ENCODE data around the gene RGS3. TPM values are rescaled to one million over a fixed set of nuclear protein-coding genes. Genes with fewer than 3 reads are reported as not detected.

RGS3 gene
- total and polyA plus RNA-seq, 2 of the 13 experiments (the other 11 are each of a cell fraction or from before 2014, with no cell fraction given), result 17.1 to 28.8 TPM

DNA sequence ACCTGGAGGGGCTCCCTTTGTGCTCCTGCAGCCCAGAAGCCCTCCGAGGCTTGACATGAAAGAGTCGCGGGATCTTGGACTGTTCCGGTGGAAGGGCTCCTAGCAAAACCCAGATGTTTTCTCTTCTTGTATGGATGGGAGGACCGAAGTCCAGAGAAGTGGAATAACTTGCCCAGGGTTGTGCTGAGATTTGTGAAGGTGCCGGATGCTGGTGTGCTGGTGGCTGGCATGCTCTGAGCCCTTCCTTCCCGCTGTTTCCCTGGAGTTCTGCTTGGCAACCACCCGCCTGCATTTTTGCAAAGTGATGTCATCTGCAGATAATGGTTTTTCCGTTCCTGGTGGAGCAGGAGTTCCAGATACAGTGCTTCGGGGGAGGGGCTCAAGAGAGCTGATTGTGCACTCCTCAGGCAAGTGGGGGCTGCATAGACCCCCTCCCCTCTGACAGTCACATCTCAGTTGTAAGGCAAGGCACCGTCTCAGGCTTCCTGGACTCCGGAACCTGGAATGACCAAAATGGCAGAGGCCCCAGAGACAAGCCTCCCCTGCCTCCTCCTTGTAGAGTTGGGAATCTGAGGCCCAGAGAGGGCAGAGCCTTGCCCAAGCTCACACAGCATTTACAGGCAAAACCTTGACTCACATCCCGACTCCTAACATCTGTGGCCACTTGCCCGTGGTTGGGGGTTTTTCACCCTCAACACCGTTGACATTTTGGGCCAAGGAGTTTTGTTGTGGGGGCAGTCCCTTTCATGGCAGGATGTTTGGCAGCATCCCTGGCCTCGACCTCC, 157.0 kb downstream of the RGS3 start (continued):
- TF ChIP-seq, protein P1, sequence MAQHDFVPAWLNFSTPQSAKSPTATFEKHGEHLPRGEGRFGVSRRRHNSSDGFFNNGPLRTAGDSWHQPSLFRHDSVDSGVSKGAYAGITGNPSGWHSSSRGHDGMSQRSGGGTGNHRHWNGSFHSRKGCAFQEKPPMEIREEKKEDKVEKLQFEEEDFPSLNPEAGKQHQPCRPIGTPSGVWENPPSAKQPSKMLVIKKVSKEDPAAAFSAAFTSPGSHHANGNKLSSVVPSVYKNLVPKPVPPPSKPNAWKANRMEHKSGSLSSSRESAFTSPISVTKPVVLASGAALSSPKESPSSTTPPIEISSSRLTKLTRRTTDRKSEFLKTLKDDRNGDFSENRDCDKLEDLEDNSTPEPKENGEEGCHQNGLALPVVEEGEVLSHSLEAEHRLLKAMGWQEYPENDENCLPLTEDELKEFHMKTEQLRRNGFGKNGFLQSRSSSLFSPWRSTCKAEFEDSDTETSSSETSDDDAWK (CRISPR knock-in tag; IDR thresholded peaks at IDR 0.05), result no peak
- TF ChIP-seq SOX6 (IDR thresholded peaks at IDR 0.05) (no peak), SOX6 (CRISPR knock-in tag; IDR thresholded peaks at IDR 0.05) (peak; percentile 69), ZNF3 (CRISPR knock-in tag; IDR thresholded peaks at IDR 0.05) (no peak), ZBTB21 (CRISPR knock-in tag; IDR thresholded peaks at IDR 0.05) (no peak), ZBTB25 (CRISPR knock-in tag; IDR thresholded peaks at IDR 0.05) (no peak), TIGD3 (CRISPR knock-in tag; IDR thresholded peaks at IDR 0.05; ENCODE audit: borderline replicate concordance) (no peak), ZNF776 (CRISPR knock-in tag; IDR thresholded peaks at IDR 0.05) (no peak), ZMYM2 (CRISPR knock-in tag; IDR thresholded peaks at IDR 0.05) (peak; percentile 59; the same call in 1 of the 2 replicates), ATM (IDR thresholded peaks at IDR 0.05; ENCODE audit: borderline replicate concordance) (no peak), RFX5 (IDR thresholded peaks at IDR 0.05; ENCODE audit: low read depth, low read length) (peak; percentile 90), ZNF331 (CRISPR knock-in tag; IDR thresholded peaks at IDR 0.05) (0 out of 2 replicates have a peak, but pooled peaks have one; percentile 21), ATAD3A (CRISPR knock-in tag; IDR thresholded peaks at IDR 0.05) (no peak), KAT7 (CRISPR knock-in tag; IDR thresholded peaks at IDR 0.05; ENCODE audit: borderline replicate concordance) (no peak), SNRNP70 (IDR thresholded peaks at IDR 0.05; ENCODE audit: low read depth, low read length) (no peak), ETV5 (CRISPR knock-in tag; IDR thresholded peaks at IDR 0.05; ENCODE audit: borderline replicate concordance) (peak; percentile 48; the same call in 1 of the 2 replicates), ADNP (CRISPR knock-in tag; IDR thresholded peaks at IDR 0.05) (0 out of 2 replicates have a peak, but pooled peaks have one; percentile 14), RBM22 (optimal IDR thresholded peaks at IDR 0.05; ENCODE audit: low read length) (no peak), ZNF18 (CRISPR knock-in tag; IDR thresholded peaks at IDR 0.05; ENCODE audit: insufficient replicate concordance) (no peak)
- TF ChIP-seq, protein P2, sequence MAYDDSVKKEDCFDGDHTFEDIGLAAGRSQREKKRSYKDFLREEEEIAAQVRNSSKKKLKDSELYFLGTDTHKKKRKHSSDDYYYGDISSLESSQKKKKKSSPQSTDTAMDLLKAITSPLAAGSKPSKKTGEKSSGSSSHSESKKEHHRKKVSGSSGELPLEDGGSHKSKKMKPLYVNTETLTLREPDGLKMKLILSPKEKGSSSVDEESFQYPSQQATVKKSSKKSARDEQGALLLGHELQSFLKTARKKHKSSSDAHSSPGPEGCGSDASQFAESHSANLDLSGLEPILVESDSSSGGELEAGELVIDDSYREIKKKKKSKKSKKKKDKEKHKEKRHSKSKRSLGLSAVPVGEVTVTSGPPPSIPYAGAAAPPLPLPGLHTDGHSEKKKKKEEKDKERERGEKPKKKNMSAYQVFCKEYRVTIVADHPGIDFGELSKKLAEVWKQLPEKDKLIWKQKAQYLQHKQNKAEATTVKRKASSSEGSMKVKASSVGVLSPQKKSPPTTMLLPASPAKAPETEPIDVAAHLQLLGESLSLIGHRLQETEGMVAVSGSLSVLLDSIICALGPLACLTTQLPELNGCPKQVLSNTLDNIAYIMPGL (CRISPR knock-in tag; IDR thresholded peaks at IDR 0.05; ENCODE audit: borderline replicate concordance in 1 of 2, low read depth in 1 of 2), result no peak
- TF ChIP-seq, protein P3, sequence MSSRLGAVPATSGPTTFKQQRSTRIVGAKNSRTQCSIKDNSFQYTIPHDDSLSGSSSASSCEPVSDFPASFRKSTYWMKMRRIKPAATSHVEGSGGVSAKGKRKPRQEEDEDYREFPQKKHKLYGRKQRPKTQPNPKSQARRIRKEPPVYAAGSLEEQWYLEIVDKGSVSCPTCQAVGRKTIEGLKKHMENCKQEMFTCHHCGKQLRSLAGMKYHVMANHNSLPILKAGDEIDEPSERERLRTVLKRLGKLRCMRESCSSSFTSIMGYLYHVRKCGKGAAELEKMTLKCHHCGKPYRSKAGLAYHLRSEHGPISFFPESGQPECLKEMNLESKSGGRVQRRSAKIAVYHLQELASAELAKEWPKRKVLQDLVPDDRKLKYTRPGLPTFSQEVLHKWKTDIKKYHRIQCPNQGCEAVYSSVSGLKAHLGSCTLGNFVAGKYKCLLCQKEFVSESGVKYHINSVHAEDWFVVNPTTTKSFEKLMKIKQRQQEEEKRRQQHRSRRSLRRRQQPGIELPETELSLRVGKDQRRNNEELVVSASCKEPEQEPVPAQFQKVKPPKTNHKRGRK (CRISPR knock-in tag; IDR thresholded peaks at IDR 0.05), result no peak
